Naive thymus-derived CD4-positive, alpha-beta T cell (primary cell): ENCODE results near the gene UVRAG. TPM values are rescaled to one million over a fixed set of nuclear protein-coding genes. Genes with fewer than 3 reads are reported as not detected.
A peak's percentile ranks its signal among the peaks of the same experiment; 100 is the strongest.
"Not testable (repeated sequence)": the region's sequence is repeated elsewhere in the genome, so short reads cannot be mapped to it uniquely, and the experiment has no call there.

Source experiments
- ATAC-seq: fragments of 150-1000 bp; cut with Tn5 transposase; 2 replicates; pipeline ENCODE4 v1.10.0; 2021; ENCODE audit warnings: mild to moderate bottlenecking, moderate library complexity
- CTCF ChIA-PET: fragments of 350-600 bp; sonication (Branson Sonifier 250); formaldehyde crosslinking; loops from one replicate; lab custom pipeline; 2021; ENCODE audit warnings: antibody characterized with exemption; lab: Charles Lee
- POLR2A ChIA-PET: fragments of 350-600 bp; sonication (Branson Sonifier 250); formaldehyde crosslinking; loops from one replicate; lab custom pipeline; 2021; ENCODE audit warnings: antibody characterized with exemption, inconsistent platforms; lab: Charles Lee
- DNase-seq, 9 donors: peaks; one replicate each; pipeline versions ENCODE4 v3.0.0 to v3.0.0-alpha.2; 2020 to 2022; ENCODE audit warnings: mixed read lengths in 1 of 9
- H3K27ac ChIP-seq: one replicate; pipeline ENCODE4 v1.7.0; 2013; ENCODE audit warnings: mild to moderate bottlenecking, low read depth, low read length, moderate library complexity
- H3K27me3 ChIP-seq, 2 donors: one replicate each; pipeline ENCODE4 v1.7.0; 2013; ENCODE audit warnings: low read length in 2 of 2, mild to moderate bottlenecking in 2 of 2, moderate library complexity in 2 of 2; ENCODE audit not compliant: control insufficient read depth in 2 of 2, insufficient read depth in 2 of 2
- H3K36me3 ChIP-seq, 3 experiments: 1 replicate in 2 of 3; 2 replicates in 1 of 3; pipeline ENCODE4 v1.7.0; 2013; ENCODE audit warnings: low read length in 3 of 3, mild to moderate bottlenecking in 3 of 3, moderate library complexity in 1 of 3; ENCODE audit not compliant: insufficient read depth in 3 of 3, control insufficient read depth in 2 of 3
- H3K4me1 ChIP-seq, 2 donors: one replicate each; pipeline ENCODE4 v1.7.0; 2013; ENCODE audit warnings: low read length in 2 of 2, mild to moderate bottlenecking in 2 of 2, moderate library complexity in 1 of 2; ENCODE audit not compliant: control insufficient read depth in 2 of 2, insufficient read depth in 2 of 2
- H3K4me3 ChIP-seq: 2 replicates; pipeline ENCODE4 v1.7.0; 2013; ENCODE audit warnings: mild to moderate bottlenecking, low read length
- H3K9me3 ChIP-seq, 3 experiments: 1 replicate in 2 of 3; 2 replicates in 1 of 3; pipeline ENCODE4 v1.7.0; 2013; ENCODE audit warnings: low read length in 3 of 3; ENCODE audit not compliant: control insufficient read depth in 2 of 3
- H3K27ac Mint-ChIP-seq, 9 donors: one replicate each; pipeline ENCODE4 v1.8.0; 2020 to 2022; ENCODE audit warnings: mixed read lengths in 9 of 9, mild to moderate bottlenecking in 8 of 9, moderate library complexity in 5 of 9, inconsistent platforms in 2 of 9
- H3K27me3 Mint-ChIP-seq, 5 donors: one replicate each; pipeline ENCODE4 v1.8.0; 2021 to 2022; ENCODE audit warnings: mixed read lengths in 5 of 5, mild to moderate bottlenecking in 1 of 5
- H3K36me3 Mint-ChIP-seq, 5 donors: one replicate each; pipeline ENCODE4 v1.8.0; 2020 to 2022; ENCODE audit warnings: mixed read lengths in 5 of 5, mild to moderate bottlenecking in 3 of 5, inconsistent platforms in 1 of 5
- H3K4me1 Mint-ChIP-seq, 7 donors: one replicate each; pipeline ENCODE4 v1.8.0; 2020 to 2022; ENCODE audit warnings: mixed read lengths in 7 of 7, mild to moderate bottlenecking in 3 of 7, inconsistent platforms in 1 of 7
- H3K4me3 Mint-ChIP-seq, 10 donors: one replicate each; pipeline ENCODE4 v1.8.0; 2020 to 2022; ENCODE audit warnings: mild to moderate bottlenecking in 10 of 10, mixed read lengths in 10 of 10, moderate library complexity in 6 of 10, inconsistent platforms in 2 of 10
- H3K9me3 Mint-ChIP-seq, 11 donors: one replicate each; pipeline ENCODE4 v1.8.0; 2020 to 2022; ENCODE audit warnings: mixed read lengths in 11 of 11, mild to moderate bottlenecking in 4 of 11, inconsistent platforms in 1 of 11, moderate library complexity in 1 of 11
- intact Hi-C, 2 donors: fragments of 100-400 bp; cut with micrococcal nuclease; formaldehyde crosslinking; loops; one replicate each; pipeline ENCODE4 v1.15.1; 2023
- polyA plus RNA-seq, 2 donors: library from polyadenylated mRNA; unstranded; fragments of 300-500 nt; fragmentation: Illumina TruSeq; gene quantifications; one replicate each; pipeline ENCODE4 v1.2.3, GENCODE V29; 2021
- total RNA-seq, 6 experiments: library from RNA in 5 of 6; stranded (reverse) in 5 of 6; gene quantifications; 1 replicate in 5 of 6; 2 replicates in 1 of 6; pipeline ENCODE4 v1.2.3 and lab custom pipeline; 2021 to 2026

Gene UVRAG
- total and polyA plus RNA-seq, 7 experiments from 2014 or later, result 12.3 to 46.1 (median 24.6) TPM

GRCh38 chr11:75959540-75959939 is 144.5 kb downstream of the UVRAG start:
- Histone ChIP-seq H3K27ac (no peak overlapping the region), H3K9me3 (no peaks in the 10 kb centered on the region), H3K36me3 (no peaks in the 10 kb centered on the region), H3K27me3 (no peaks in the 10 kb centered on the region), H3K4me3 (no peak overlapping the region), H3K4me1 (no peaks in the 10 kb centered on the region)
- CTCF ChIA-PET, result interaction anchor here (0.6 kb wide), 1 partner anchor 234 kb away, joined by 3 read pairs; no protein-coding TSS in a partner anchor
- H3K27me3 Mint-ChIP-seq, result no peaks in the 10 kb centered on the region
- ATAC-seq, result no peak
- no peak overlapping the region for H3K4me3 Mint-ChIP-seq
- H3K4me1 Mint-ChIP-seq, result peaks cover 2 to 19% (median 11%) of the 10 kb centered on the region in 7 donors
- peaks cover 0 to 41% (median 5%) of the 10 kb centered on the region in 5 donors for H3K36me3 Mint-ChIP-seq
- POLR2A ChIA-PET, result interaction anchor here (0.6 kb wide), 1 partner anchor 122 kb away, joined by 3 read pairs; no protein-coding TSS in a partner anchor
- no peak for DNase-seq
- no peak overlapping the region for H3K27ac Mint-ChIP-seq
- H3K9me3 Mint-ChIP-seq, result no peaks in the 10 kb centered on the region
- intact Hi-C loops, result no loop called here

DNA sequence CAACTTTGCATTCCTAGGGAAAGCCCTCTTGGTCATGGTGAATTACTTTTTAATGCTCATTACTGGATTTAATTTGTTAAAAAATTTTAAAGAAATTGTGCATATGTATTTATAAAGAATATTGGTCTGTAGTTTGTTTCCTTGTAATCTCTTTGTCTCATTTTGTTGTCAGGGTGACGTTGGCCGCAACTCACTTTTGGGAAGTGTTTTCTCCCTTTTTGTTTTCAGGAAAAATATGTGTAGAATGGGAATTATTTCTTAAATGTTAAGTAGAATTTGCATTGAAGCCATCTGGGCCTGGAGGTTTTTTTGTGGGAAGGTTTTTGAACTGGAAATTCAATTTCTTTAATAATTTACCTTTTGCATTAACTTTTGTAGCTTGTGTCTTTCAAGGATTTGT is 149.1 kb downstream of the UVRAG start:
- H3K9me3 Mint-ChIP-seq, result no peaks in the 10 kb centered on the region
- no peak for ATAC-seq
- H3K27me3 Mint-ChIP-seq, result no peaks in the 10 kb centered on the region
- Histone ChIP-seq H3K27ac (no peak overlapping the region), H3K4me3 (no peak overlapping the region), H3K36me3 (no peaks in the 10 kb centered on the region), H3K9me3 (no peaks in the 10 kb centered on the region), H3K4me1 (no peaks in the 10 kb centered on the region), H3K27me3 (no peaks in the 10 kb centered on the region)
- peaks cover 3 to 48% (median 6%) of the 10 kb centered on the region in 5 donors for H3K36me3 Mint-ChIP-seq
- no peak overlapping the region for H3K4me3 Mint-ChIP-seq
- peaks cover 3 to 22% (median 7%) of the 10 kb centered on the region in 7 donors for H3K4me1 Mint-ChIP-seq
- POLR2A ChIA-PET, result no interaction called here
- intact Hi-C loops, result no loop called here
- CTCF ChIA-PET, result no interaction called here
- no peak for DNase-seq
- H3K27ac Mint-ChIP-seq, result no peak overlapping the region

DNA sequence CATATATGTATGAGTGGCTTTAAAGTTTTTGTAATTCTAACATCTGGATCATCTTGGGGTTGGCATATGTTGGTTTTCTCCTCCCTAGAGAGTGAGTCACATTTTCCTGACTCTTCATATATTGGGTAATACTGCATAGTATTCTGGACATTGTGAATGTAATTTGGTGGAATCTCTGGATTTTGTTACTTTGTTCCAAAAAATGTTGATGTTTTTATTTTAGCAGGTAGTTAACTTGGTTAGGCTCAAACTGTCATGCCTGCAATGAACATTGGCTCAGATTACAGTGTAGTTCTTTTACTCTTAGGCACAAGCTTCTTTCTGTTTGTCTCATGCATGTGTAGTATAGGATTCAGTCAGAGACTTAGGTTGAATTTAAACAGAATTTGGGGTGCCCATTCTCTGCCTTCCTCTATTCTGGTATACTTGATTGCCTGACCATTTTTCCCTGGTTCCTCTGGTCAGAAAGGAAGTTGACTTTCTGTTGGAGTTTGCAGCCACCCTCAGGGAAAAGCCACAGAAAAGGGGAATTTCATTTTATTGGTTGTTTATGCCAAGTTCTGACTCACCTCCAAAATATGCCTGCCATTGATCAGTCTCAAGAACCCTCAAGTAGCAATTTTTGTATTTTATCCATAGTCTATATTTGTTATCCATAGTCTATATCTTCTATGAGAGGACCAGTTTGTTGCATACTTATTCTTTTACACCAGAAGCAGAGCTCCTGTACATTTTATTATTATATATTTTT is 151.7 kb downstream of the UVRAG start:
- peaks cover 4 to 20% (median 7%) of the 10 kb centered on the region in 7 donors for H3K4me1 Mint-ChIP-seq
- H3K9me3 Mint-ChIP-seq, result peaks cover 0 to 13% (median 0%) of the 10 kb centered on the region in 11 donors
- H3K4me3 Mint-ChIP-seq, result no peak overlapping the region
- ChIA-PET CTCF (no interaction called here), POLR2A (no interaction called here)
- Histone ChIP-seq H3K9me3 (no peaks in the 10 kb centered on the region), H3K4me1 (no peaks in the 10 kb centered on the region), H3K27ac (no peak overlapping the region), H3K4me3 (no peak overlapping the region), H3K27me3 (no peaks in the 10 kb centered on the region), H3K36me3 (no peaks in the 10 kb centered on the region)
- no peaks in the 10 kb centered on the region for H3K27me3 Mint-ChIP-seq
- intact Hi-C loops, result no loop called here
- DNase-seq (no peak), ATAC-seq (no peak)
- H3K36me3 Mint-ChIP-seq, result peaks cover 6 to 51% (median 13%) of the 10 kb centered on the region in 5 donors
- H3K27ac Mint-ChIP-seq, result no peak overlapping the region

DNA sequence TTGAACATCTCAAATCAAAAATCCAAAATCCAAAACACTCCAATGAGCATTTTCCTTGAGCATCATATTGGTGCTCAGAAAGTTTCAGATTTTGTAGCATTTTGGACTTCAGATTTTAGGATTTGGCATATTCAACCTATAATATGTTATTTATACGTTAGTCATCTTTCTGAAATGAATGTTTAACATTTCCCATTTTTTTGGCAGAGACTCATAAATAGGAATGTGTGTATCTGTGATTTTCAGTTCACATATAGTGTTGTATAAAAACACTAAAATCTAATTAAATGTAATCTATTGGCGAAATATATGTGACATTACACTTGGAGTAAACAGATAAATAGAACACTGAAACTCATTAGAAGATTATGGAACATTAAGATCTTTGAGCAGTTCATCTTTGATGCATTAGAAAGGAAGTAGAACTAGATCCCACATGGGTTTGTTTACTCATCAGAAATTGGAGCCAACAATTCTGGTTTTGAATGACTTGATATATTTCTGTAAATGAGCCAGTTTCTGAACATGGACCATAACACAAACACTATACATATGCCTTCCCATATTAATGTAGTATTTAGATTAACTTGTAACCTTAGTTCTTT is 153.1 kb downstream of the UVRAG start:
- Histone ChIP-seq H3K4me3 (no peak overlapping the region), H3K9me3 (no peaks in the 10 kb centered on the region), H3K27ac (no peak overlapping the region), H3K27me3 (no peaks in the 10 kb centered on the region), H3K36me3 (no peaks in the 10 kb centered on the region), H3K4me1 (no peaks in the 10 kb centered on the region)
- no peak overlapping the region for H3K4me3 Mint-ChIP-seq
- H3K27me3 Mint-ChIP-seq, result no peaks in the 10 kb centered on the region
- ChIA-PET CTCF (no interaction called here), POLR2A (no interaction called here)
- peaks cover 0 to 26% (median 9%) of the 10 kb centered on the region in 11 donors for H3K9me3 Mint-ChIP-seq
- no peak overlapping the region for H3K27ac Mint-ChIP-seq
- ATAC-seq, result no peak
- H3K36me3 Mint-ChIP-seq, result peaks cover 9 to 54% (median 27%) of the 10 kb centered on the region in 5 donors
- intact Hi-C loops, result no loop called here
- peaks cover 6 to 20% (median 7%) of the 10 kb centered on the region in 7 donors for H3K4me1 Mint-ChIP-seq
- no peak for DNase-seq

- Mint-ChIP-seq H3K4me3 (no peak overlapping the region), H3K9me3 (peaks cover 0 to 32% (median 17%) of the 10 kb centered on the region in 11 donors), H3K27me3 (no peaks in the 10 kb centered on the region), H3K4me1 (peaks cover 6 to 20% (median 9%) of the 10 kb centered on the region in 7 donors), H3K27ac (peak overlapping the region in 1 of 9 donors; percentile 55), H3K36me3 (peaks cover 12 to 46% (median 30%) of the 10 kb centered on the region in 5 donors)
- no peaks in the 10 kb centered on the region for H3K36me3 ChIP-seq
- H3K27ac ChIP-seq, result no peak overlapping the region
- H3K4me3 ChIP-seq, result no peak overlapping the region
- H3K4me1 ChIP-seq, result no peaks in the 10 kb centered on the region
- intact Hi-C loops, result no loop called here
- H3K27me3 ChIP-seq, result no peaks in the 10 kb centered on the region
- no peaks in the 10 kb centered on the region for H3K9me3 ChIP-seq
- ATAC-seq (no peak), DNase-seq (no peak)
- POLR2A ChIA-PET, result no interaction called here
- CTCF ChIA-PET, result interaction anchor here (0.5 kb wide), 1 partner anchor 20 kb away, joined by 3 read pairs; no protein-coding TSS in a partner anchor
Measured at GRCh38 chr11:75969626-75970308, 154.8 kb downstream of the UVRAG start.

- CTCF ChIA-PET, H3K27me3 Mint-ChIP-seq, H3K4me3 Mint-ChIP-seq, H3K36me3 ChIP-seq, POLR2A ChIA-PET, H3K9me3 ChIP-seq, ATAC-seq, H3K27ac Mint-ChIP-seq, intact Hi-C loops, DNase-seq, H3K27ac ChIP-seq, H3K4me3 ChIP-seq, H3K27me3 ChIP-seq, H3K4me1 ChIP-seq: not testable (repeated sequence)
- H3K9me3 Mint-ChIP-seq, result peaks cover 0 to 32% (median 17%) of the 10 kb centered on the region in 11 donors
- H3K4me1 Mint-ChIP-seq, result peaks cover 5 to 39% (median 25%) of the 10 kb centered on the region in 7 donors
- peaks cover 11 to 46% (median 28%) of the 10 kb centered on the region in 5 donors for H3K36me3 Mint-ChIP-seq
Measured at GRCh38 chr11:75973710-75974109, 158.7 kb downstream of the UVRAG start.
